HG03045 (cell line): ENCODE data around the gene CREB5.
"Not testable (repeated sequence)": the region's sequence is repeated elsewhere in the genome, so short reads cannot be mapped to it uniquely, and the experiment has no call there.

Experiments
- ATAC-seq: cut with Tn5 transposase; IDR thresholded peaks from one replicate; pipeline ENCODE4 v1.9.1; 2021; ENCODE audit warnings: mild to moderate bottlenecking, moderate library complexity; ENCODE audit not compliant: unreplicated experiment

CREB5 gene

GRCh38 chr7:28544453-28545117, 132.3 kb downstream of the CREB5 start:
- ATAC-seq = no peak

GRCh38 chr7:28546067-28546466, 133.7 kb downstream of the CREB5 start:
- no peak for ATAC-seq

GRCh38 chr7:28547115-28547514, 134.8 kb downstream of the CREB5 start:
- ATAC-seq = no peak

GRCh38 chr7:28548416-28548815, 136.1 kb downstream of the CREB5 start:
- ATAC-seq = no peak

- ATAC-seq = no peak
Measured at GRCh38 chr7:28549998-28550397, 137.7 kb downstream of the CREB5 start.

- ATAC-seq = no peak
Measured at GRCh38 chr7:28550580-28551186, 138.4 kb downstream of the CREB5 start.

- ATAC-seq = no peak
Measured at GRCh38 chr7:28551331-28551730, 139.0 kb downstream of the CREB5 start.

GRCh38 chr7:28551766-28552165, 139.4 kb downstream of the CREB5 start:
- not testable (repeated sequence) for ATAC-seq

GRCh38 chr7:28554802-28555471, 142.6 kb downstream of the CREB5 start:
- ATAC-seq = no peak

GRCh38 chr7:28556025-28556424, 143.7 kb downstream of the CREB5 start:
- no peak for ATAC-seq

GRCh38 chr7:28556671-28557070, 144.4 kb downstream of the CREB5 start:
- ATAC-seq = no peak

GRCh38 chr7:28558236-28558635, 145.9 kb downstream of the CREB5 start:
- no peak for ATAC-seq

- no peak for ATAC-seq
Measured at GRCh38 chr7:28560767-28561166, 148.4 kb downstream of the CREB5 start.

GRCh38 chr7:28564033-28564432, 151.7 kb downstream of the CREB5 start:
- no peak for ATAC-seq

GRCh38 chr7:28564755-28565374, 152.5 kb downstream of the CREB5 start:
- ATAC-seq = no peak

- ATAC-seq = no peak
Measured at GRCh38 chr7:28565980-28566379, 153.7 kb downstream of the CREB5 start.

- ATAC-seq = no peak
Measured at GRCh38 chr7:28570113-28570969, 158.0 kb downstream of the CREB5 start.

GRCh38 chr7:28570970-28571288, 158.6 kb downstream of the CREB5 start:
- no peak for ATAC-seq

- no peak for ATAC-seq
Measured at GRCh38 chr7:28571405-28571804, 159.1 kb downstream of the CREB5 start.

- ATAC-seq = no peak
Measured at GRCh38 chr7:28572321-28573058, 160.2 kb downstream of the CREB5 start.
